ENCODE results near the gene NIPAL1. TPM values are rescaled to one million over a fixed set of nuclear protein-coding genes. Genes with fewer than 3 reads are reported as not detected.
A peak's percentile ranks its signal among the peaks of the same experiment; 100 is the strongest.

The NIPAL1 gene
- total RNA-seq, 2 donors from 2014 or later = 1.6 to 1.7 TPM

DNA sequence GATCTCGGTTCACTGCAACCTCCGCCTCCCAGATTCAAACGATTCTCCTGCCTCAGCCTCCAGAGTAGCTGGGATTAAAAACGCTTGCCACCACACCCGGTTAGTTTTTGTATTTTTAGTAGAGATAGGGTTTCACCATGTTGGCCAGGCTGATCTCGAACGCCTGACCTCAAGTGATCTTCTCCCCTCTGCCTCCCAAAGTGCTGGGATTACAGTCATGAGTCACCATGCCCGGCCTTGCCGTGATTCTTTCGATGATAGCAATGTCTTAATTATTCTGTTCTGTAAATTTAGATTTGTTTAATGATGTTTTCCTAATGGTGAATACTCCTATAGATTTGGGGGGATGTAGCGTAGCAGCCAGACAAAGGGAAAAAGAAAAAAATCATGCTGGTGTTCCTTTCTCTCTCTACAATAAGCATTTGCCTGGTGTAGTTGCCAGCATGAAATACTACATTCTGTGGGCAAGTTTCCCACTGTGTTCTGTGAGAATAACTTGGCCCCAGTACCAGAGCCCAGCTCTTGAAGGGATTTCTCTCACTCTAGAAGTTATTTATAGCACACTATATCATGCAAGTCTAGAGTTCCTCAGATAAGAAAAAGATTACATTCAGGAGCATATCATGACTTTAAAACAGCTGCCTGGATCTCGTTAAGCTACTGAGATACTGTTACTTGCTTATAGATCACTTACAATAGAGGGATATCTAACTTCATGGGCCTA is 15.4 kb downstream of the NIPAL1 start:
- Mint-ChIP-seq H3K36me3 (ENCODE audit: insufficient read depth in 2 of 2) (peaks cover 6 to 8% of the 10 kb centered on the region in 2 donors), H3K9me3 (peaks cover 0 to 3% of the 10 kb centered on the region in 2 donors), H3K4me3 (no peak overlapping the region), H3K27ac (no peak overlapping the region), H3K4me1 (ENCODE audit: low read depth) (peaks cover 71% of the 10 kb centered on the region), H3K27me3 (ENCODE audit: low read depth) (peaks cover 11% of the 10 kb centered on the region)
- DNase-seq = no peak
- no peak for ATAC-seq (replicated peaks in 1 of 2)

DNA sequence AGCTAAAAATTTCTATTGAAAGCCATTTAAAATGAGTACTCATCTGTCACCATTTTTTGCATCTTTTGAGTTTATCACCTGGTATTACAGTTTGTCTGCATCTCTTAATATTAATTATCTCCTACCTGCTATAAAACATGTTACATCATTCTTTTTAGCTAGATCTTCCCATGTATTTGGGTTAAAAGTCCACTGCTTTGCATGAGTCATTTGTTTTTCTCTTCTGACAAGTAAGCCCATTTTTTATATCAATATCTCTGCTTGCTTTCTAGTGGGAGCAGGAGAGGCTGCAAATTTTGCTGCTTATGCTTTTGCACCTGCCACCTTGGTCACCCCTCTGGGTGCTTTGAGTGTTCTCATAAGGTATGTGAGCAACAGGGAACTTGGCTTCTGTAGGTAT is 16.1 kb downstream of the NIPAL1 start:
- H3K4me1 Mint-ChIP-seq (ENCODE audit: low read depth) = peaks cover 67% of the 10 kb centered on the region

DNA sequence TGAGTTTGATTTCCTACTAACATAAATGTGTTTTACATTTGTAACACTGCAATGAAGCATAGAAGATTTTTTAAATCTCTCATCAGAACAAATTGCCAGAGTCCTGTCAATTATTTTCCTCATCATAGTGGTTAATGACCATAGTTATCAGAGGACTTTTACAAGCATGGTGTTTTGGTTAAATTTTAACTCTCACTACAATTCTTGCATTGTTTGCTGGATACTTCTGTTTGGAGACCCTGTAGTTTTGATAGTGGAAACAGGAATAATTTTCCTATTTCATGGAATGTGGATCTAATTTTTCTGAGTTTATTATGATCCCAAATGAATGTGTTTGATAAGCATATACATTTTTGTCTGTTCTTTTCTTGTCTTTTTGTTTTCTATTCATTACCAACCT is 16.8 kb downstream of the NIPAL1 start:
- peaks cover 0 to 5% of the 10 kb centered on the region in 2 donors for H3K9me3 Mint-ChIP-seq
- ATAC-seq (replicated peaks in 1 of 2) = no peak
- H3K27me3 Mint-ChIP-seq (ENCODE audit: low read depth) = peaks cover 11% of the 10 kb centered on the region
- no peak overlapping the region for H3K4me3 Mint-ChIP-seq
- H3K4me1 Mint-ChIP-seq (ENCODE audit: low read depth) = peaks cover 60% of the 10 kb centered on the region
- no peak overlapping the region for H3K27ac Mint-ChIP-seq
- peaks cover 6 to 9% of the 10 kb centered on the region in 2 donors for H3K36me3 Mint-ChIP-seq (ENCODE audit: insufficient read depth in 2 of 2)
- DNase-seq = no peak

More for the DNA sequence above, 16.1 kb downstream of the NIPAL1 start:
- Mint-ChIP-seq H3K27me3 (ENCODE audit: low read depth) (peaks cover 11% of the 10 kb centered on the region), H3K27ac (no peak overlapping the region), H3K4me3 (no peak overlapping the region), H3K36me3 (ENCODE audit: insufficient read depth in 2 of 2) (peaks cover 7 to 9% of the 10 kb centered on the region in 2 donors), H3K9me3 (peaks cover 0 to 5% of the 10 kb centered on the region in 2 donors)
- ATAC-seq (replicated peaks in 1 of 2) = no peak
- no peak for DNase-seq

DNA sequence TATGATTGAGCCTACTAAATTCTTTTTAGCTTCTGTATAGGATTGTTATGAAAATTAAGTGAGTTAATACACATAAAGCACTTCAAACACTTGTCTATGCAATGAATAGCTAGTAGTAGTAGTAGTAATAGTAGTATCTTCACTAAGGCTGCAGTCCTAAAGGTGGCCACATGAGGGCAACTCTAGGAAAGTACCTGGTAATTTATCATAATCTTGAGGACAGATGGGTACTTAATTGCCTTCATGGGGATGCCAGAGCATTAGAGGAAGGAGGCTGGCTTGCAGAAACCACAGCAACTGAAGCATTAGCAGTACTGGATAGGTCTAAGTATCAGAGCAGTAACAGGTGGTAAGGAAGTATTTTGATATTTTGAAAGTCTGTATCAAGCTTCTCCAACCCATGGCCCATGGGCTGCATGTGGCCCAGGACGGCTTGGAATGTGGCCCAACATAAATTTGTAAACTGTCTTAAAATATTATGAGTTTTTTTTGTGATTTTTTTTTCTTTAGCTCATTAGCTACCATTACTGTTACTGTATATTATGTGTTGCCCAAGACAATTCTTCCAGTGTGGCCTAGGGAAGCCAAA is 17.3 kb downstream of the NIPAL1 start:
- Mint-ChIP-seq H3K4me3 (no peak overlapping the region), H3K36me3 (ENCODE audit: insufficient read depth in 2 of 2) (peaks cover 6 to 9% of the 10 kb centered on the region in 2 donors), H3K4me1 (ENCODE audit: low read depth) (peaks cover 55% of the 10 kb centered on the region), H3K9me3 (peaks cover 0 to 5% of the 10 kb centered on the region in 2 donors), H3K27ac (no peak overlapping the region), H3K27me3 (ENCODE audit: low read depth) (peaks cover 11% of the 10 kb centered on the region)
- DNase-seq (peak; percentile 54 to 68), ATAC-seq (replicated peaks in 1 of 2) (peak; percentile 27 to 37)

DNA sequence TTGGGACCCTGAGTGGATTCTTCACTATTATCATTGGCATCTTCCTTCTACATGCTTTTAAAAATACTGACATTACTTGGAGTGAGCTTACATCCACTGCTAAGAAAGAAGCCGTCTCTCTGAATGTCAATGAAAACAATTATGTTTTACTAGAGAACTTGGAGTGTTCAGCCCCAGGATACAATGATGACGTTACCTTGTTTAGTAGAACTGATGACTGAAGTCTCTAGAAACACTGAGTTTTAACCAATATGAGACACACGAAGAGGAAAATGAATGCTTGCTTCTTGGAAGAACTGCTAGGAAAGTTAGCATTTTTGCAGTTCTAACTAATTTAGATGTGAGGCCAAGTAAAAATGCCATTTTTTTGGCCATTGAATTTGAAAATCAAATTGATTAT is 19.4 kb downstream of the NIPAL1 start:
- Mint-ChIP-seq H3K36me3 (ENCODE audit: insufficient read depth in 2 of 2) (peaks cover 6 to 9% of the 10 kb centered on the region in 2 donors), H3K4me3 (peak overlapping the region; percentile 27 to 82), H3K27me3 (ENCODE audit: low read depth) (peaks cover 11% of the 10 kb centered on the region), H3K9me3 (peaks cover 0 to 5% of the 10 kb centered on the region in 2 donors), H3K27ac (peak overlapping the region; percentile 80), H3K4me1 (ENCODE audit: low read depth) (peaks cover 55% of the 10 kb centered on the region)
- ATAC-seq (replicated peaks in 1 of 2) = peak; percentile 52 to 65
- DNase-seq = no peak

DNA sequence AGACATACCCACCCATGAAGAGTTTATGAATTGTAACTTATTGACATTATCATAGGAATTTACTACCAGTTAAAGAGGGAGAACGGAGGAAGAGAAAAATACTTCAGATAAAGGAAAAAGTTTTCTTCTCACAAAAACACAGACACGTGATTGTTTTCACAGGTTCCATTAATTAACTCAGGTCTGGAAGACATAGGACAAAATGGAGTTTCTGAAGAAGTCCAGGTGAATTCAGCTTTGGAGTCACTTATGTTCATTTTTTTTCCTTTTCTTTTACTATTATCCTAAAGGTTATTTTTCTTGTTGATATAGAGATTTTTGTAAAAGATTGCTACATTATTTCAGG is 20.5 kb downstream of the NIPAL1 start:
- peaks cover 0 to 5% of the 10 kb centered on the region in 2 donors for H3K9me3 Mint-ChIP-seq
- ATAC-seq (replicated peaks in 1 of 2) (no peak), DNase-seq (no peak)
- peaks cover 6 to 9% of the 10 kb centered on the region in 2 donors for H3K36me3 Mint-ChIP-seq (ENCODE audit: insufficient read depth in 2 of 2)
- H3K4me3 Mint-ChIP-seq = no peak overlapping the region
- H3K4me1 Mint-ChIP-seq (ENCODE audit: low read depth) = peaks cover 63% of the 10 kb centered on the region
- H3K27me3 Mint-ChIP-seq (ENCODE audit: low read depth) = peaks cover 17% of the 10 kb centered on the region
- no peak overlapping the region for H3K27ac Mint-ChIP-seq

DNA sequence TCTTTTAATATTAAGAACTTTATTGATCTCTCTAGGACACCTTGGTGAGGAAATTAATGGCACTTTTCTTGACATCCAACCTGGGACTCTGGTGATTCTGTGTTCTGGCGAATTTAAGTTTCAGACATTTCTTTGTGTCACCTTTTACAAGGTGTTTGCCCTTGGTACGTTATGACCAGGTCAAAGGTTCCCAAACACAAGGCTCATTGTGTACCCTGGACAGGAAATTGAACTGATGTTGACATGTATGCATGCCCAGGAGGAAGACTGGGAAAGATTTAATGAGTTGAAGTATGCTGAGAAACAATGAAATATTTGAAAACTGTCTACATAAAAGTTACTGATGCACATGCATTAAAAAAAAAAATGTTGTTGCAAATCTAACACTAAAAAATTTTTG is 22.1 kb downstream of the NIPAL1 start:
- ATAC-seq (replicated peaks in 1 of 2) = no peak
- Mint-ChIP-seq H3K4me3 (no peak overlapping the region), H3K27ac (no peak overlapping the region), H3K4me1 (ENCODE audit: low read depth) (peaks cover 70% of the 10 kb centered on the region), H3K27me3 (ENCODE audit: low read depth) (peaks cover 20% of the 10 kb centered on the region), H3K36me3 (ENCODE audit: insufficient read depth in 2 of 2) (peaks cover 6 to 9% of the 10 kb centered on the region in 2 donors), H3K9me3 (peaks cover 0 to 5% of the 10 kb centered on the region in 2 donors)
- DNase-seq = no peak

DNA sequence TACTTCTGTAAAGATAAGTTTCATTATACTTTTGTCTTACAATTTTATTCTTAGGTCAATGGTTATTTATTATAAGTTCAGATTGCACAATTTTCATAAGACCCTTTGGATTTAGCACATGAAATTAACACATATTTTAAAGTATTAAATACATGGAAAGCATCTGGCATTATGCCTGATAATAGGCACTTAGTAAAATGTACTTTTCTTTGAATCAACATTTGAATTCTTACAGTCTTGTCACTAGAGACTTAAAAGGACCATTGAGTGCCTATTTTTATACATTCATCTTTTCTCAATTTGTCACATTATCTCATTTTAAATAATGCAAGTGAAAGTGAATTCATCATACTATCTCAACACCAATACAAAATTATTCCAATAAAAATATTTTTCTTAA is 23.0 kb downstream of the NIPAL1 start:
- Mint-ChIP-seq H3K9me3 (peaks cover 0 to 5% of the 10 kb centered on the region in 2 donors), H3K27me3 (ENCODE audit: low read depth) (peaks cover 19% of the 10 kb centered on the region), H3K4me1 (ENCODE audit: low read depth) (peaks cover 70% of the 10 kb centered on the region), H3K27ac (no peak overlapping the region), H3K36me3 (ENCODE audit: insufficient read depth in 2 of 2) (peaks cover 6 to 9% of the 10 kb centered on the region in 2 donors), H3K4me3 (no peak overlapping the region)
- ATAC-seq (replicated peaks in 1 of 2) = no peak
- DNase-seq = no peak

DNA sequence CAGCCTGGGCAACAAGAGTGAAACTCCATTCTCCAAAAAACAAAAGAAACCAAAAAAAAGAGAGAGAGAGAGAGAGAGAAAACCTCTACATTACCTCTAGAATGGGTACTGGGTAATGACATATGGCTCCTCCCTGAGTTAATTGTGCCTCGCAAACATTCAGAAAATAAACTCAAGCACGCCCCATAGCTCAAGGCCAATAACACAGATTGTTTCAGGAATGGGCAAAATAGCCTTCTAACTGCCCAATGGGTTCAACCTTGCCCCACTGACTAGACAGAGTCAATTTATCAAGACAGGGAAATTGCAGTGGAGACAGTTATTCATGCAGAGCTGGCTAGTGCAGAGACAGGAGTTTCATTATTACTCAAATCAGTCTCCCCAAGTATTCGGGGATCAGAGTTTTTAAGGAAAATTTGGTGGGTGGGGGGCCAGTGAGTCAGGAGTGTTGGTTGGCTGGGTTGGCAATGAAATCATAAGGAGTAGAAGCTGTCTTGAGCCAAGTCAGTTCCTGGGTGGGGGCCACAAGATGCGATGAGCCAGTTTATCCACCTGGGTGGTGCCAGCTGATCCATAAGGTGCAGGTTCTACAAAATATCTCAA is 25.1 kb downstream of the NIPAL1 start:
- DNase-seq (peak in 1 of 2 donors; percentile 30), ATAC-seq (replicated peaks in 1 of 2) (peak; percentile 64 to 68)
- Mint-ChIP-seq H3K4me3 (no peak overlapping the region), H3K4me1 (ENCODE audit: low read depth) (peaks cover 70% of the 10 kb centered on the region), H3K9me3 (peaks cover 0 to 2% of the 10 kb centered on the region in 2 donors), H3K27ac (no peak overlapping the region), H3K36me3 (ENCODE audit: insufficient read depth in 2 of 2) (peaks cover 2 to 3% of the 10 kb centered on the region in 2 donors), H3K27me3 (ENCODE audit: low read depth) (peaks cover 26% of the 10 kb centered on the region)

DNA sequence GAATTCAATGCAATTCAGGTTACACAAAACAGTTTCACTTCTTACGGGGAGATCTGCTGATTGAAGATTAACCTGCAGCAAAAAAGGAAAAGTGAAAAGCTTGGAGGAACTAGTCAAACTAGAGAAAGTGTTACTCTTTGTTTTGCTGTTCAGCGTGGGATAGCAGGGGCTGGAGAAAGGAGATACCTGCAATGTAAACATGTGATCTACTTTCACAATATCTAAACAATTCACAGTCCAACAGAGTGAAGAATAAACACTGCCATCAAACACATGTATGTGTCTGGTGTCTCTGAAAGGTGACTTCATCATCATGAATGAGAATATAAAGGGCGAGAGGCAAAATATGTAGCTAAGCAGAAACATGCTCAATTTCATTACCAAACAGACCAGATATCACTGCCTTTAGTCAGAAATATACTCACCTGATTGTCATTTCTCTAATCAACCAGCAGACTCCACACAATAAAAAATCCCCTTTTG is 26.4 kb downstream of the NIPAL1 start:
- H3K4me1 Mint-ChIP-seq (ENCODE audit: low read depth) = peaks cover 78% of the 10 kb centered on the region
- no peaks in the 10 kb centered on the region for H3K36me3 Mint-ChIP-seq (ENCODE audit: insufficient read depth in 2 of 2)
- H3K27me3 Mint-ChIP-seq (ENCODE audit: low read depth) = peaks cover 26% of the 10 kb centered on the region
- DNase-seq = no peak
- no peak overlapping the region for H3K4me3 Mint-ChIP-seq
- H3K9me3 Mint-ChIP-seq = no peaks in the 10 kb centered on the region
- H3K27ac Mint-ChIP-seq = no peak overlapping the region
- no peak for ATAC-seq (replicated peaks in 1 of 2)

DNA sequence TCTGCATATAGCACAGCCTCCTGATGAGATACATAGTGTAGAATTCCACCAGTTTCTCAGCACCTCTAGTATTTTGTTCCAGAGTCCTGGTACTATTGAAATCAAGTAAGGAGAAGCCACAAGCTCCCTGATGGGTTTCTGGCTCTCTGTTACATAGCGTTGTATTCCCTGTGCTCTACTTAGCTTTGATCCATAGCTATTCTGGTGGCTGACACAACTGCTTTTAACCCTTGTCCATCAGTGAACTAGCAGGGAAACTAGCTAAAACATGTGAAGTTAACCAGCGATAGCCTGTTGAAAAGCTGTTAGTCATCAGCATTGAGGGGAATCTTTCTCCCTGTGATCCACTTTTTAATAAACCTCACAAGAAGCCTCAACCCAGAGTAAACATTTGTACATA is 26.9 kb downstream of the NIPAL1 start:
- DNase-seq (no peak), ATAC-seq (replicated peaks in 1 of 2) (no peak)
- Mint-ChIP-seq H3K36me3 (ENCODE audit: insufficient read depth in 2 of 2) (no peaks in the 10 kb centered on the region), H3K9me3 (no peaks in the 10 kb centered on the region), H3K4me3 (no peak overlapping the region), H3K27ac (no peak overlapping the region), H3K27me3 (ENCODE audit: low read depth) (peaks cover 26% of the 10 kb centered on the region), H3K4me1 (ENCODE audit: low read depth) (peaks cover 81% of the 10 kb centered on the region)

DNA sequence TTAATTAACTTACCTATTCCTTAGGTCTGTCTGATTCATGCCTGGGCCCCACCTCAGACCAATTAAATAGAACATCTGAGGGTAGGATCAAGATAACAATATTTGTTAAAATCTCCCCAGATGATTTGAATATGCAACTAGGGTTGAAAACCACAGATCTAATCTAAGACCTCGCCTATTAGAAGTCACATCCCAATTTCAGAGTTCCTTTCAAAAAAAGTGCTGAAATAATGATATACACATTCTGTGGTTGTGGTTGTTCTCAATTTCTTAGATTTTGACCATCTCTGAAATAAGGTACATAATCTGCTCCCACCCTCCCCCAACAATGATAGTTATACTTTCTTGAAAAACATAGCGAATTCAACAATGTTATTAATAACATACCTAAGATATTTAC is 27.7 kb downstream of the NIPAL1 start:
- no peaks in the 10 kb centered on the region for H3K36me3 Mint-ChIP-seq (ENCODE audit: insufficient read depth in 2 of 2)
- ATAC-seq (replicated peaks in 1 of 2) (no peak), DNase-seq (no peak)
- H3K27ac Mint-ChIP-seq = no peak overlapping the region
- H3K4me3 Mint-ChIP-seq = no peak overlapping the region
- H3K9me3 Mint-ChIP-seq = no peaks in the 10 kb centered on the region
- H3K27me3 Mint-ChIP-seq (ENCODE audit: low read depth) = peaks cover 34% of the 10 kb centered on the region
- H3K4me1 Mint-ChIP-seq (ENCODE audit: low read depth) = peaks cover 84% of the 10 kb centered on the region

DNA sequence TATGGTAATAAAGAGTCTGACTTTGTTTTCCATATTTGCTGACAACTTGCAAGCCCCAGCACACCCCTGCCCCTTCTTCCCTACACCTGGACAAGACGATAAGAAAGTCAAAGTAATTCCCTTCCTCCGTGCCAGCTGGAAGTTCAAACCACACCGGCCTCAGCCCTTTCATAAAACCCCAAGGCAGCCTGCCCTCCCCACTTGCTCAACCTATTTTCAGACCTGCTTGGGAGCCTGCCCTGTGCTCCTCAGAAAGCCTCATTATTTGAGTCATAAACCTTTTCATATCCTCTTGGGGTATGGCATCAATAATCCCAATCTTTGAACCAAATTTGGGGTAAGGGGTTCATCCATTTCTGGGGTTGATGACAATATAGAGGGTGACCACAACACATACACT is 29.5 kb downstream of the NIPAL1 start:
- no peaks in the 10 kb centered on the region for H3K36me3 Mint-ChIP-seq (ENCODE audit: insufficient read depth in 2 of 2)
- peaks cover 79% of the 10 kb centered on the region for H3K4me1 Mint-ChIP-seq (ENCODE audit: low read depth)
- H3K4me3 Mint-ChIP-seq = peak overlapping the region; percentile 57 to 83
- no peaks in the 10 kb centered on the region for H3K9me3 Mint-ChIP-seq
- DNase-seq = no peak
- H3K27me3 Mint-ChIP-seq (ENCODE audit: low read depth) = peaks cover 50% of the 10 kb centered on the region
- peak in 1 of 2 donors; percentile 27 for ATAC-seq (replicated peaks in 1 of 2)
- no peak overlapping the region for H3K27ac Mint-ChIP-seq

Measured in activated T-cell treated with anti-CD3 and anti-CD28 coated beads, Interleukin-2, amount 50 U/mL, for 72 hours (primary cell).